HG02852 (cell line): Measurements from ENCODE around the gene RPL7A.
"Not testable (repeated sequence)": the region's sequence is repeated elsewhere in the genome, so short reads cannot be mapped to it uniquely, and the experiment has no call there.

Experiments used
- ATAC-seq: cut with Tn5 transposase; IDR thresholded peaks from one replicate; pipeline ENCODE4 v1.9.1; 2021; ENCODE audit warnings: mild to moderate bottlenecking, moderate library complexity; ENCODE audit not compliant: unreplicated experiment

Gene RPL7A

DNA sequence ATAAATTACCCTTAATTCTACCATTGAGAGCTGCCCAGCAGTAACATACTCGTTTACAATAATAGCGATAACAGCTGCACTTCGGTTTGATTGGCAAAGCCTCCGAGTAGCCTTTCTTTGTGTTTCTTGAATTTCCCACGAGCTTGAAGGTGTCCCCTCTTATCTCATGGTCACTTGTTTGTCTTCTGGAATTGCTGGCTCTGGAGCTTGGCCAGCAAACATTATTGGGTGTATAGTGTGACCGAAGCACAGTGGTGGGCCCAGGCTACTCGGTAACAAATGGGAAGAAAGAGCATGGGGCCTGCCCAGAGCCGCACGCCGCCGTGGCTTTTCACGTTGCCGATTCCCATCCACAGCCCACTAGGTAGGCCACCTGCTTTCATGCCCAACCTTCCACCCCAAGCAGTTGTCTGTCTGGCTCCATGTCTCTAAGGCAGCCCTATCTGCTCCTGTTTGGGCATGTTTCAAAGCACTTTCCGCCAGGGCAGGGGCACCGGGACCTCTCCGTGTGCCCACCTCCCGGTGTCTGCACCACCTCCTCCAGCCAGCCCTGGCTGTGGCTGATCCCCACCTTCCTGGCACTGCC is 36.8 kb downstream of the RPL7A start:
- ATAC-seq, result no peak

DNA sequence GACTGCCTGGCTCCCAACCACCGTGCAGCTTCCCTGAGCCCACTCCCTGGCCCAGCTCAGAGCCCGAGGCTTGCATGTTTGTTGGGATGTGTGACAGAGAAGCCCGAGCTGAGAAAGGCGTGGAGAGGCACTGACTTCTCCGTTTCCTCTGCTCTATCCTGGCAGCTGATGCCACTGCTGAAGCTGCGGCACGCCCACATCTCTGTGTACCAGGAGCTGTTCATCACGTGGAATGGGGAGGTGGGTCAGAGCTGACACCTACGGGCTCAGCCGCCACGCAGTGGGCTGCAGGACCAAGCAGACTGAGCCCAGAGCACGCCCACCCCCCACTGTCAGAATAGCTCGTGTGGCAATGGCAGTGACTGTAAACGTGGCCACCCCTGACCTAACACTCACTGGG is 37.4 kb downstream of the RPL7A start:
- ATAC-seq, result no peak

DNA sequence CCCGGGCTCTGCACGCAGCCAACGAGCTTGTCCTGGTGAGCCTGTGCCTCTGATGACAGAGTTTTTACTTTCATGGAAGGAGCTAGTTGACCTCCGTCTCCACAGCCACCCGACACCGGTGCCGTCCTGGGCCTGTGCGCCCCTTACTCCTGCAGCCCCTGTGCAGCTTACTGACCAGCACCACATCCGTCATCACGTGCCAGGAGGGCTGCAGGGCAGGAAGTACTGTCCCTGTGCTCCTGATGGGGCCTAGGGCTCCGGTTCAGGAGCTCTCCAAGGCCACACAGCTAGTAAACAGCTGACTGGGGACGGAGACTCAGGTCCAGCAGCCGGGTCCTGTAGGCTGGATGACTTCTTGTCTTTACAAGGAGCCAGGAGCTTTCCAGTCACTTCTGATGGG is 38.3 kb downstream of the RPL7A start:
- no peak for ATAC-seq

DNA sequence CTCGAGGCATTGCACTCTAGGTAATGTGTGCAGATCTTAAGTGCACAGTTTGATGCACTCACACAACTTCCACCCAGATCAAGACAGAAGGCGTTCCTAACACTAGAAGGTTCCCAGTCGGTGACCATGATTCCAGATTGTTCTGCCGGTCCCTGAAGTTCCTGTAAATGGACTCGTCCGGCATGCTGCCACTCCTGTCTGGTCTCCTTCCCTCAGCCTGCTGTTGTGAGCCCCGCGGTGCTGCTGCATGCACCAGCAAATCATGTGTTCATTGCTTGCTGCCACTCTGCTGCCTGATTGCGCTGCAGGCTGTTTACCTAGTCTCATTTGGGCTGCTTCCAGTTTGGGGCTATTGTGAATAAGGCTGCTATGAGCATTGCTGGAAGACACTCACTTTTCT is 39.7 kb downstream of the RPL7A start:
- ATAC-seq, result no peak

DNA sequence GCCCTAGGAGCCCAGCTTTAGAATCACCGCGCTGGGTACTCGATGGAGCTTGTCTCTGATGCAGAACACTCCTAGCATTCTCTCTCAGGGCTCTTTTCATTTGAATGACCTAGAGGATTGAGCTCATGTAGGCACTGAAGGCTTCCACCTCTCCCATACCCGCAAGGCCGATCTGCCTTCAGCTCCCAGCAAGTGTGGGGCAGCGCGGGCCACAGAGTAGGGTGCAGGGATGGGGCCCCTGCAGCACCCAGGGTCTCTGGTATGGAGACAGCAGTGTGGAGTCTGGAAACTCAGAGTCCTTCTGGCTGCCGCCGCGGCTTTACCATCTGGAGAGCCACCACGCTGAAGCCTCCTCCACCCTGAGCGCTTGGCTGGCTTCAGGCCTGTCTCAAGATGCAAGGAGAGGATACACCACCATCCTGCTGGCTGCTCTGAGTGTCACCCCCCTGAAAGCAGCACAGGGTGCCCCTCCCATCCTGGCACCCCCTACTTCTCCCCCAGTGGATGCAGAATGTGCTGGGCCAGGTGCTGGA is 41.1 kb downstream of the RPL7A start:
- no peak for ATAC-seq

DNA sequence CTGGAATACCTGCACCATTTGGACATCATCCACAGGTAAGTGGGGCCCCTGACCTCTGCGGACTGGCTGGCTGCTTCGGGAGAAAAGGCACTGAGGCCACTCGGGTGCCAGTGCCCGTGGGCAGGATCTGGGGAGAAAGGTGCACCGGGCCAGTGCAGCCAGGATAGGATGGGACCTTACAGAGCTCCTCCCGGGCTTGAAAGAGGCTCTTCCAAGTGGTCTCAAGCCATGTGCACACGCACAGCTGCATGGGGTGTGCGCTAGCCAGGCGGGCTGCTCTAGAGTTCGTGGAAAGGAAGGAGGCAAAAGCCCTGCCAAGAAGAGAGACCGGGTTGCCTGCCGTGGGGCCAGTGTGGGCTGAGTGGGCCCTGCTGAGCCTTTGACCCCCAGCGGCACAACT is 41.5 kb downstream of the RPL7A start:
- no peak for ATAC-seq

DNA sequence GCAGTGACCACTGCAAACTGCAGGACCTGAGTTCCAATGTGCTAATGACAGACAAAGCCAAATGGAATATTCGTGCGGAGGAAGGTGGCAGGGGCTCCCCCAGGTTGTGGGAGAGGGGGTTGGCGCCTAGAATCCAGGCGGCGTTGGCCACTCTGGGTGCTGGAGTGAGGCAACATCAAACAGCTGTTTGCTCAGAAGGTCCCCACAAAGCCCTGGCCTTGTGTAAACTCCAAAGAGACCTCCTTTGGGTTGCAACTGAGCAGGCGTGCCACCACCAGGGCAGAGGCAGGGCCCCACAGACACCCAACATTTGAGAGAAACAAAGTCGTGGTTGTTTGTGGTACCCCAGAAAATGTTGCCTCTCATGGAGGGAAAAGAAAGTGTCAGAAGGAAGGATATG is 42.7 kb downstream of the RPL7A start:
- ATAC-seq, result no peak

DNA sequence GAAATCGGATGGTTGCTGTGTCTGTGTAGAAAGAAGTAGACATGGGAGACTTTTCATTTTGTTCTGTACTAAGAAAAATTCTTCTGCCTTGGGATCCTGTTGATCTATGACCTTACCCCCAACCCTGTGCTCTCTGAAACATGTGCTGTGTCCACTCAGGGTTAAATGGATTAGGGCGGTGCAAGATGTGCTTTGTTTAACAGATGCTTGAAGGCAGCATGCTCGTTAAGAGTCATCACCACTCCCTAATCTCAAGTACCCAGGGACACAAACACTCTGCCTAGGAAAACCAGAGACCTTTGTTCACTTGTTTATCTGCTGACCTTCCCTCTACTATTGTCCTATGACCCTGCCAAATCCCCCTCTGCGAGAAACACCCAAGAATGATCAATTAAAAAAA is 43.4 kb downstream of the RPL7A start:
- not testable (repeated sequence) for ATAC-seq

DNA sequence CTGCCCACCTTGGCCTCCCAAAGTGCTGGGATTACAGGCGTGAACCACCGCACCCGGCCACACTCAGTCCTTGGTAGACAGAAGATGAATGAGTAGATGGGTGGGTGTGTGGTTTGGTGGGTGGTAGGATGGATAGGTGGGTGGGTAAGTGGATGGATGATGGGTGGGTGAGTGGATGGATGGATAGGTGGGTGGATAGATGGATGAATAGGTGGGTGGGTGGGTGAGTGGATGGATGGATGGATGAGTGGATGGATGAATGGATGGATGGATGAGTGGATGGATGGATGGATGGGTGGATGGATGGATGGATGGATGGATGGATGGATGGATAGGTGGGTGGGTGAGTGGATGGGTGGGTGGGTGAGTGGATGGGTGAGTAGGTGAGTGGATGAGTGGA is 44.3 kb downstream of the RPL7A start:
- ATAC-seq, result not testable (repeated sequence)

DNA sequence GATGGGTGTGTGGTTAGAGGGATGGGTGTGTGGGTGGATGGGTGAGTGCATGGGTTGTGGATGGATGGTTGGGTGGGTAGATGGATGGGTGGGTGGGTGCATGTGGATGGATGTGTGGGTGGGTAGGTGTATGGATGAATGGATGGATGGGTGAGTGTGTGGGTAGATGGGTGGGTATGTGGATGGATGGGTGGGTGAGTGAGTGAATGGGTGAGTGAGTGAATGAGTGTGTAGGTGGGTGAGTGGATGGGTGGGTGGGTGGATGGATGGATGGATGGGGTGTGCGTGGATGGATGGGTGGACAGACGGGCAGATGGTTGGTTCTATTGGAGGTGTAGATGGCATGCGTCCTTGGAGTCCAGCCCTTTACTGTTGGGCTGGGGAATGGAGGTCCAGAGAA is 45.4 kb downstream of the RPL7A start:
- no peak for ATAC-seq

DNA sequence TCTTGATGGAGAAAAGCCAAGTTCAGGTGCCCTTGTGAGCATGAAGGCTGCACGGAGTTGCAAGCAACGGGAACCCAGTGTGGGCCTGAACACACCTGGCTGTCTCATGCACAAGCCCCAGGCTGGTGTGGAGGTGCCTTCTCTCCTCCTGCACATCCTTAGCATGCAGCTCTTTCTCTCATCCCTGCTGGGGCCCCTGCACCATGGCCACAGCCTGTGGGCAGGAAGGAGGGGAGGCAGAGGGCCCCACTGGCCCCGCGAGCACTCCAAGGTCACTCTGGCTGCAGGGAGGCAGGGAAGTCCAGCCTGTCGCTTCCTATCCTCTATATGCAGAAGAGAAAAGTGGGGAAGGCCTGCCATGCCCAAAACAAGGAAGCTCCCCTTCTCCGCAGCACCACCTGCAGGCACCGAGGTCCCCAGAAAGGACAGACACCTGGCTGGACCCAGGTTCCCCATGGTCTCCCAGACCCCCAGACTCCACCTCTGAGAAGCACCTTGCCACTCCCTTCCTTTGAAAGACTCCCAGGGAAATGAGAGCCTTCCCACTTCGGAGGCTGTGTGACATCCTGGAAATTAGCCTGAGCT is 46.8 kb downstream of the RPL7A start:
- no peak for ATAC-seq

DNA sequence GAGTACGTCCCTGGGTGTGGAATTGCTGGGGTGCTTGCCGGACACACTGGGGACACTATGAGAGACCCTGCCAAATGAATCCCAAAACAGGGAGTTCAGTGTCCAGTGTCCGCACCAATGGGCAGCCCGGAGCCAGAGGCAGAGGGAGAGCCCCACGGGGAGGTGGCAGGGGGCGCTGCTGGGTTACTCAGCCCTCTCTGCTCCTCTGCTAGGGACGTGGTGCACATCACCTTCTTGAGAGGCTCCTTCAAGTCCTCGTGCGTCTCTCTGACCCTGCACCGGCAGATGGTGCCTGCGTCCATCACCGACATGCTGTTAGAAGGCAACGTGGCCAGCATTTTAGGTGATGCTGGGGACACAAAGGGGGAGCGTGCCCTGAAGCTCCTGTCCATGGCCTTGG is 48.9 kb downstream of the RPL7A start:
- no peak for ATAC-seq

DNA sequence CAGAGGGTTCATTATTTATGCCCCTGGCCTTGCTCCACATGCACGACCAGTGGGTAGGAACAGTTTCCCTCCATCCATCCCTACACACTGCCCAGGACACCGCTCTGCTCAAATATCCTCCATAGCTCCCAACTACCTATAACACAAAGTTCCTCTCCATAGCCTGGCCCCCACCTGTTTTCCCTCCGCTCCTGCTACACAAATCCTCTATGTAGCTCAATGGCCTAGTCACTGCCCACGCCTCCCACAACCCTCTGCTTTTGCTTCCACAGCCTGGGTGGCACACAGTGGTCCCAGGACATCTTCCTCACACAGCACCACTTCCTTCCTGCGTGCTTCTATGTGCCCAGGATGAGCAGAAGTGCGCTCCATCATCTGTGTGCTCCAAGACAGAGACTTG is 49.4 kb downstream of the RPL7A start:
- ATAC-seq, result no peak

DNA sequence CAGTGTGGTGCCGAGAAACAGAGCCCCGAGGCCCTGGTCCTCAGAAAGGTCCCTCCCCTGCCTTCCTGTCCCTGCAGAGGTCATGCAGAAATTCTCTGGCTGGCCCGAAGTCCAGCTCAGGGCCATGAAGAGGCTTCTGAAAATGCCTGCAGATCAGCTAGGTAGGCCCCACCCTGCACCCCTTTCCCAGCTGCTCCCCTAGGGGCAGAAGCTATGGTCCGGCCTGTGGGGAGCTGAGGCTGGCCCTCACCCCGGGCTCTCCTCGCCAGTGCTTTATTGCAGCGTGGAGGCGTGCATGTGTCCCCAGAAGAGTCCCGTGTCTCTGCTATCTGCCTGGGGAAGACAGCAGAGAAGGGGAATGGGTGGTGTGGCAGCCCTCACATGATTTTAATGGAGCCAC is 49.9 kb downstream of the RPL7A start:
- ATAC-seq, result no peak

DNA sequence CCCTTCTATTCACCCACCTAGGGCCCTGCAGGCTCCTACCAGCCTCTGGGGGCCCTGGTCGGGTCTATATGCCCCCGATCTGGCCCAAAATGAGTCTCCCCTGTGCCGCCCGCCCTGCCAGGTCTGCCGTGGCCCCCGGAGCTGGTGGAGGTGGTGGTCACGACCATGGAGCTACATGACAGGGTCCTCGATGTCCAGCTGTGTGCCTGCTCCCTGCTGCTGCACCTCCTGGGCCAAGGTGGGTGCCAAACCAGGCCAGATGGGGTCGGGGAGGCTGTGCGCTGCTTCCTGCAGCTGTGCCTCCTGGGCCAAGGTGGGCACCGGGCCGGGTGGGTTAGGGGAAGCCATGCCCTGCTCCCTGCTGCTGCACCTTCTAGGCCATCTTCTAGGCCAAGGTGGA is 52.3 kb downstream of the RPL7A start:
- ATAC-seq, result no peak
